SK-N-SH treated with all-trans-retinoic acid at 6 μM for 48 hours (cell line): ENCODE results near the gene PIK3R5.

Source experiments
- ATAC-seq: fragments of 200-7000 bp; cut with Tn5 transposase; 3 replicates; pipeline ENCODE4 v1.9.1; 2020; ENCODE audit warnings: mild to moderate bottlenecking, moderate library complexity
- ARNTL ChIP-seq: fragments of 450-650 bp; formaldehyde crosslinking; IDR thresholded peaks from 2 replicates; pipeline ENCODE4 v1.5.0; 2020; ENCODE audit warnings: low read depth, mild to moderate bottlenecking, moderate library complexity, borderline replicate concordance
- BACH2 ChIP-seq: fragments of 250-450 bp; sonication (Bioruptor Pico); IDR thresholded peaks from 2 replicates; pipeline ENCODE4 v1.9.0; 2021; ENCODE audit warnings: mild to moderate bottlenecking, borderline replicate concordance
- CREB5 ChIP-seq: fragments of 250-450 bp; sonication (Bioruptor Pico); IDR thresholded peaks from 2 replicates; pipeline ENCODE4 v1.5.1; 2020; ENCODE audit warnings: low read depth, mild to moderate bottlenecking, moderate library complexity
- CSDC2 ChIP-seq: fragments of 250-450 bp; sonication (Bioruptor Pico); IDR thresholded peaks from 2 replicates; pipeline ENCODE4 v1.5.0; 2020; ENCODE audit warnings: mild to moderate bottlenecking, moderate library complexity
- CSRNP3 ChIP-seq: fragments of 250-450 bp; sonication (Bioruptor Pico); IDR thresholded peaks from 2 replicates; pipeline ENCODE4 v1.5.1; 2021; ENCODE audit warnings: mild to moderate bottlenecking, moderate library complexity
- ESRRG ChIP-seq: fragments of 250-450 bp; sonication (Bioruptor Pico); IDR thresholded peaks from 2 replicates; pipeline ENCODE4 v1.6.1; 2021; ENCODE audit warnings: mild to moderate bottlenecking
- GLIS3 ChIP-seq: fragments of 250-450 bp; sonication (Bioruptor Pico); IDR thresholded peaks from 2 replicates; pipeline ENCODE4 v1.5.0; 2020; ENCODE audit warnings: mild to moderate bottlenecking, moderate library complexity
- ISL1 ChIP-seq: fragments of 250-450 bp; sonication (Bioruptor Pico); IDR thresholded peaks from 2 replicates; pipeline ENCODE4 v2.1.2; 2022; ENCODE audit warnings: mild to moderate bottlenecking, moderate library complexity
- PATZ1 ChIP-seq: fragments of 250-450 bp; sonication (Bioruptor Pico); IDR thresholded peaks from 2 replicates; pipeline ENCODE4 v1.8.0; 2020; ENCODE audit warnings: mild to moderate bottlenecking, moderate library complexity, borderline replicate concordance
- POU6F1 ChIP-seq: fragments of 250-450 bp; sonication (Bioruptor Pico); IDR thresholded peaks from 2 replicates; pipeline ENCODE4 v1.8.0; 2021; ENCODE audit warnings: low read depth, mild to moderate bottlenecking, moderate library complexity, borderline replicate concordance
- PPARA ChIP-seq: fragments of 250-450 bp; sonication (Bioruptor Pico); IDR thresholded peaks from 2 replicates; pipeline ENCODE4 v1.5.0; 2020; ENCODE audit warnings: mild to moderate bottlenecking, borderline replicate concordance
- SNAI2 ChIP-seq: fragments of 250-450 bp; sonication (Bioruptor Pico); IDR thresholded peaks from 2 replicates; pipeline ENCODE4 v1.5.0; 2020; ENCODE audit warnings: mild to moderate bottlenecking, moderate library complexity
- TCF4 ChIP-seq: fragments of 250-450 bp; sonication (Bioruptor Pico); IDR thresholded peaks from 2 replicates; pipeline ENCODE4 v1.8.0; 2021; ENCODE audit warnings: mild to moderate bottlenecking, moderate library complexity, borderline replicate concordance
- TOX ChIP-seq: fragments of 250-450 bp; sonication (Bioruptor Pico); IDR thresholded peaks from 2 replicates; pipeline ENCODE4 v1.8.0; 2021; ENCODE audit warnings: mild to moderate bottlenecking, moderate library complexity, borderline replicate concordance
- TSHZ2 ChIP-seq: fragments of 250-450 bp; sonication (Bioruptor Pico); IDR thresholded peaks from 2 replicates; pipeline ENCODE4 v1.5.0; 2020; ENCODE audit warnings: mild to moderate bottlenecking, moderate library complexity
- ZFP3 ChIP-seq: fragments of 250-450 bp; sonication (Bioruptor Pico); IDR thresholded peaks from 2 replicates; pipeline ENCODE4 v1.5.0; 2020; ENCODE audit warnings: mild to moderate bottlenecking, moderate library complexity
- ZNF565 ChIP-seq: fragments of 450-650 bp; formaldehyde crosslinking; conservative IDR thresholded peaks from 2 replicates; pipeline ENCODE4 v1.5.0; 2020; ENCODE audit warnings: low read depth, mild to moderate bottlenecking, moderate library complexity
- ZNF70 ChIP-seq: fragments of 450-650 bp; formaldehyde crosslinking; IDR thresholded peaks from 2 replicates; pipeline ENCODE4 v1.5.0; 2020; ENCODE audit warnings: mild to moderate bottlenecking, moderate library complexity
- ZNF8 ChIP-seq: fragments of 450-650 bp; formaldehyde crosslinking; IDR thresholded peaks from 2 replicates; pipeline ENCODE4 v1.5.0; 2020; ENCODE audit warnings: mild to moderate bottlenecking, moderate library complexity

PIK3R5 gene

GRCh38 chr17:8963014-8963413 is 2.5 kb downstream of the PIK3R5 start:
- no peak for ATAC-seq

GRCh38 chr17:8961829-8962228 is 3.7 kb downstream of the PIK3R5 start:
- TF ChIP-seq CSRNP3 (CRISPR knock-in tag) (no peak), ARNTL (CRISPR knock-in tag) (no peak), ZNF8 (no peak), ZNF565 (CRISPR knock-in tag) (no peak), PATZ1 (CRISPR knock-in tag) (no peak), TCF4 (CRISPR knock-in tag) (no peak), PPARA (CRISPR knock-in tag) (no peak), GLIS3 (CRISPR knock-in tag) (no peak), TSHZ2 (CRISPR knock-in tag) (no peak), ISL1 (CRISPR knock-in tag) (no peak), TOX (no peak), ESRRG (no peak), BACH2 (CRISPR knock-in tag) (no peak), CSDC2 (no peak)
- no peak for ATAC-seq

More at GRCh38 chr17:8963014-8963413, 2.5 kb downstream of the PIK3R5 start:
- TF ChIP-seq ZFP3 (CRISPR knock-in tag): no peak
- TF ChIP-seq ZNF565 (CRISPR knock-in tag): no peak
- no peak for TF ChIP-seq TSHZ2 (CRISPR knock-in tag)
- no peak for TF ChIP-seq ESRRG

GRCh38 chr17:8960325-8961140 is 5.0 kb downstream of the PIK3R5 start:
- ATAC-seq: no peak
- TF ChIP-seq CREB5 (CRISPR knock-in tag) (no peak), SNAI2 (CRISPR knock-in tag) (no peak), PATZ1 (CRISPR knock-in tag) (no peak), ZNF70 (CRISPR knock-in tag) (no peak), ZNF565 (CRISPR knock-in tag) (no peak), TSHZ2 (CRISPR knock-in tag) (no peak), ESRRG (no peak), POU6F1 (CRISPR knock-in tag) (no peak)
